Neural cell (in vitro differentiated cells): ENCODE results near the gene HSPA12A. TPM values are rescaled to one million over a fixed set of nuclear protein-coding genes. Genes with fewer than 3 reads are reported as not detected.

Experiments used
- H2AFZ ChIP-seq: fragments of 200-600, 300-800 bp; sonication (generic), shearing (Covaris generic); 2 replicates; pipeline ENCODE4 v1.6.0; 2014; ENCODE audit warnings: low read depth, mild to moderate bottlenecking, antibody characterized with exemption, low read length, moderate library complexity
- H3F3A ChIP-seq: fragments of 200-600 bp; shearing (Covaris generic); 2 replicates; pipeline ENCODE4 v1.6.1; 2016; ENCODE audit warnings: mild to moderate bottlenecking, moderate library complexity, mixed read lengths, antibody characterized with exemption, low read length; ENCODE audit not compliant: insufficient read depth, poor library complexity, severe bottlenecking
- H3K27ac ChIP-seq: fragments of 200-600, 300-800 bp; sonication (generic), shearing (Covaris generic); 2 replicates; pipeline ENCODE4 v1.5.1; 2014; ENCODE audit warnings: mild to moderate bottlenecking, low read length, moderate library complexity
- H3K27me3 ChIP-seq: fragments of 300-800, 200-600 bp; sonication (generic), shearing (Covaris generic); 2 replicates; pipeline ENCODE4 v1.6.0; 2014; ENCODE audit warnings: mild to moderate bottlenecking, low read depth, low read length, moderate library complexity; ENCODE audit not compliant: insufficient read depth
- H3K36me3 ChIP-seq: fragments of 300-800, 200-600 bp; sonication (generic), shearing (Covaris generic); 2 replicates; pipeline ENCODE4 v1.5.1; 2014; ENCODE audit warnings: mild to moderate bottlenecking, antibody characterized with exemption, low read length, moderate library complexity; ENCODE audit not compliant: insufficient read depth
- H3K4me2 ChIP-seq: fragments of 300-800, 200-600 bp; sonication (generic), shearing (Covaris generic); 2 replicates; pipeline ENCODE4 v1.6.0; 2014; ENCODE audit warnings: mild to moderate bottlenecking, low read length
- H3K4me3 ChIP-seq: fragments of 300-800, 200-600 bp; sonication (generic), shearing (Covaris generic); 2 replicates; pipeline ENCODE4 v1.5.1; 2014; ENCODE audit warnings: mild to moderate bottlenecking, low read length, moderate library complexity
- H3K79me2 ChIP-seq: fragments of 200-600 bp; shearing (Covaris generic); replicated peaks from 2 replicates; pipeline ENCODE4 v1.6.0; 2014; ENCODE audit warnings: mild to moderate bottlenecking, low read length, moderate library complexity; ENCODE audit not compliant: insufficient read depth
- H3K9ac ChIP-seq: fragments of 300-800, 200-600 bp; sonication (generic), shearing (Covaris generic); 2 replicates; pipeline ENCODE4 v1.6.1; 2016; ENCODE audit warnings: mild to moderate bottlenecking, low read length, mixed read lengths
- H3K9me2 ChIP-seq: fragments of 200-600 bp; shearing (Covaris generic); 2 replicates; pipeline ENCODE4 v1.6.1; 2016; ENCODE audit warnings: mild to moderate bottlenecking, low read length, mixed read lengths; ENCODE audit not compliant: insufficient read depth
- H3K9me3 ChIP-seq: fragments of 200-600, 300-800 bp; sonication (generic), shearing (Covaris generic); 2 replicates; pipeline ENCODE4 v1.6.1; 2016; ENCODE audit warnings: mild to moderate bottlenecking, mixed run types, low read length, moderate library complexity, mixed read lengths
- H4K20me1 ChIP-seq: fragments of 200-600 bp; shearing (Covaris generic); 2 replicates; pipeline ENCODE4 v1.6.1; 2016; ENCODE audit warnings: mild to moderate bottlenecking, mixed run types; ENCODE audit not compliant: insufficient read depth
- CTCF ChIP-seq: fragments of 450-650 bp; IDR thresholded peaks from 2 replicates; pipeline ENCODE4 v1.5.1; 2014; ENCODE audit warnings: antibody characterized with exemption, mild to moderate bottlenecking, moderate library complexity; ENCODE audit not compliant: poor library complexity, severe bottlenecking
- EP300 ChIP-seq: fragments of 450-650 bp; conservative IDR thresholded peaks from 2 replicates; pipeline ENCODE4 v1.6.1; 2014; ENCODE audit warnings: antibody characterized with exemption, mild to moderate bottlenecking, moderate library complexity; ENCODE audit not compliant: poor library complexity, severe bottlenecking
- EZH2 ChIP-seq: fragments of 200-600, 300-800 bp; shearing (Covaris generic), sonication (generic); IDR thresholded peaks from 2 replicates; pipeline ENCODE4 v1.6.1; 2014; ENCODE audit warnings: antibody characterized with exemption, low read length, borderline replicate concordance, mild to moderate bottlenecking; ENCODE audit not compliant: insufficient read depth, poor library complexity, severe bottlenecking
- MXI1 ChIP-seq: fragments of 450-650 bp; conservative IDR thresholded peaks from 2 replicates; pipeline ENCODE4 v1.6.1; 2014; ENCODE audit warnings: antibody characterized with exemption, mild to moderate bottlenecking; ENCODE audit not compliant: poor library complexity, severe bottlenecking
- POLR2AphosphoS5 ChIP-seq: IDR thresholded peaks from 2 replicates; pipeline ENCODE4 v1.6.1; 2012
- RAD21 ChIP-seq: fragments of 450-650 bp; conservative IDR thresholded peaks from 2 replicates; pipeline ENCODE4 v1.6.1; 2014; ENCODE audit warnings: antibody characterized with exemption, mild to moderate bottlenecking, moderate library complexity
- REST ChIP-seq: IDR thresholded peaks from 2 replicates; pipeline ENCODE4 v1.6.1; 2012; ENCODE audit warnings: borderline replicate concordance
- SMC3 ChIP-seq: fragments of 450-650 bp; conservative IDR thresholded peaks from 2 replicates; pipeline ENCODE4 v1.6.1; 2014; ENCODE audit warnings: antibody characterized with exemption, mild to moderate bottlenecking, moderate library complexity; ENCODE audit not compliant: poor library complexity
- TAF1 ChIP-seq: IDR thresholded peaks from 2 replicates; pipeline ENCODE4 v1.6.1; 2012; ENCODE audit warnings: low read depth
- polyA plus RNA-seq: library from polyadenylated mRNA; depleted of rRNA; stranded (reverse); fragments of >200 nt; gene quantifications from 2 replicates; pipeline ENCODE4 v1.2.3, GENCODE V29; 2014

Gene HSPA12A
- polyA plus RNA-seq, 1 donor from 2014 or later: 5.9 TPM

- no peaks in the 10 kb centered on the region for H3F3A ChIP-seq
- H3K36me3 ChIP-seq: no peaks in the 10 kb centered on the region
- no peaks in the 10 kb centered on the region for H3K9me3 ChIP-seq
- H3K27ac ChIP-seq: no peak overlapping the region
- no peak overlapping the region for H3K4me3 ChIP-seq
- TF ChIP-seq SMC3 (no peak), TAF1 (no peak), CTCF (no peak), RAD21 (no peak)
- H3K79me2 ChIP-seq: no peaks in the 10 kb centered on the region
- H2AFZ ChIP-seq: no peak overlapping the region
- H3K9me2 ChIP-seq: no peaks in the 10 kb centered on the region
- H3K9ac ChIP-seq: no peak overlapping the region
- H3K4me2 ChIP-seq: no peak overlapping the region
- no peaks in the 10 kb centered on the region for H4K20me1 ChIP-seq
- no peaks in the 10 kb centered on the region for H3K27me3 ChIP-seq
Measured at GRCh38 chr10:116691635-116692034, 50.7 kb downstream of the HSPA12A start.

GRCh38 chr10:116690356-116691322 lies 51.7 kb downstream of the HSPA12A start:
- H3K4me2 ChIP-seq: no peak overlapping the region
- H3K27ac ChIP-seq: no peak overlapping the region
- H4K20me1 ChIP-seq: no peaks in the 10 kb centered on the region
- H3K79me2 ChIP-seq: no peaks in the 10 kb centered on the region
- TF ChIP-seq REST (no peak), POLR2AphosphoS5 (no peak), CTCF (peak; percentile 53), TAF1 (no peak), EZH2 (no peak), EP300 (no peak), SMC3 (peak; percentile 65), MXI1 (no peak), RAD21 (peak; percentile 43)
- H2AFZ ChIP-seq: no peak overlapping the region
- no peak overlapping the region for H3K9ac ChIP-seq
- H3K9me3 ChIP-seq: no peaks in the 10 kb centered on the region
- H3K36me3 ChIP-seq: no peaks in the 10 kb centered on the region
- H3K4me3 ChIP-seq: no peak overlapping the region
- no peaks in the 10 kb centered on the region for H3K27me3 ChIP-seq
- no peaks in the 10 kb centered on the region for H3K9me2 ChIP-seq
- no peaks in the 10 kb centered on the region for H3F3A ChIP-seq
